Activated T-cell treated with anti-CD3 and anti-CD28 coated beads for 4 hours (primary cell): ENCODE results near the gene ACBD3.

Experiments
- DNase-seq: peaks from one replicate; pipeline ENCODE4 v3.0.0-alpha.2; 2020

ACBD3 gene

GRCh38 chr1:226201029-226201593 is 14.6 kb upstream of the ACBD3 start:
- DNase-seq, result no peak

- DNase-seq, result no peak
These were observed 13.4 kb upstream of the ACBD3 start for GRCh38 chr1:226199971-226200370.

- DNase-seq, result no peak
These were observed 8.6 kb upstream of the ACBD3 start for GRCh38 chr1:226195144-226195543.

GRCh38 chr1:226187380-226187779 is 839 bp upstream of the ACBD3 start:
- DNase-seq, result no peak

- no peak for DNase-seq
These were observed 430 bp upstream of the ACBD3 start for GRCh38 chr1:226187019-226187322.

GRCh38 chr1:226185141-226186036 is 1.2 kb downstream of the ACBD3 start:
- no peak for DNase-seq

- DNase-seq, result no peak
These were observed 4.4 kb downstream of the ACBD3 start for GRCh38 chr1:226181996-226182714.

GRCh38 chr1:226176870-226177269 is 9.7 kb downstream of the ACBD3 start:
- no peak for DNase-seq

- DNase-seq, result no peak
These were observed 14.0 kb downstream of the ACBD3 start for GRCh38 chr1:226172589-226172988.

GRCh38 chr1:226166341-226166740 is 20.2 kb downstream of the ACBD3 start:
- no peak for DNase-seq

- DNase-seq, result no peak
These were observed 22.4 kb downstream of the ACBD3 start for GRCh38 chr1:226164154-226164553.

GRCh38 chr1:226162898-226163297 is 23.6 kb downstream of the ACBD3 start:
- no peak for DNase-seq

- no peak for DNase-seq
These were observed 27.6 kb downstream of the ACBD3 start for GRCh38 chr1:226158983-226159382.

GRCh38 chr1:226158457-226158856 is 28.1 kb downstream of the ACBD3 start:
- no peak for DNase-seq

GRCh38 chr1:226157761-226158316 is 28.7 kb downstream of the ACBD3 start:
- no peak for DNase-seq

GRCh38 chr1:226154593-226154992 is 31.9 kb downstream of the ACBD3 start:
- DNase-seq, result no peak

GRCh38 chr1:226149806-226150205 is 36.7 kb downstream of the ACBD3 start:
- DNase-seq, result no peak

- no peak for DNase-seq
These were observed 38.4 kb downstream of the ACBD3 start for GRCh38 chr1:226148121-226148648.

GRCh38 chr1:226144045-226144444 is 42.5 kb downstream of the ACBD3 start:
- no peak for DNase-seq

- DNase-seq, result no peak
These were observed 50.8 kb downstream of the ACBD3 start for GRCh38 chr1:226135709-226136108.

- no peak for DNase-seq
These were observed 51.4 kb downstream of the ACBD3 start for GRCh38 chr1:226135059-226135651.

GRCh38 chr1:226134170-226135058 is 52.1 kb downstream of the ACBD3 start:
- no peak for DNase-seq
